ENCODE measurements around the gene SAFB2.

Gene SAFB2

DNA sequence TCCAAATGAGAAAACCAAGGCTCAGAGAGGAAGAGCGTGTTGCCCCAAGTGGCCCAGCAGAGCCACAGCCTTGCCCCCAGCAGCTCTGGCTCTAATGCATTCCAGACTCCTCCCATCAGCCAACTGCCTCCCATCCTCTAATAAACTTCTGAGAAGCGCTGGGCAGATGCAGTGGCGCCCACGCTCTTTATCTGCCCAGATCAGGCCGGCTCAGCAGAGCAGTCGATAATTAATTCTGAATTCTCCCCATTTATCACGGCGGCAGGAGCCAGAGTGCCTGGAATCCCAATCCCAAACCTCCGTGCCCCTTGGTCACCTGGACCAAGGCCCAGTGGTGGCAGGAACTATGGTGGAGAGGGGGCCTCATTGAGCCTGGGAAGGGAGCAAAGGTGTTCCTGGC lies 68.7 kb downstream of the SAFB2 start:
- no peaks in the 10 kb centered on the region for H3K36me3 ChIP-seq (ENCODE audit: control insufficient read depth, insufficient read depth, low read length)
- H3K9ac ChIP-seq: no peak overlapping the region
- no peak overlapping the region for H3K4me3 ChIP-seq (ENCODE audit: low read depth, low read length)
- H3K9me3 ChIP-seq (ENCODE audit: control insufficient read depth, low read length): no peaks in the 10 kb centered on the region
- H3K4me2 ChIP-seq (ENCODE audit: low read length): no peak overlapping the region
- H2AFZ ChIP-seq: no peak overlapping the region
- H3K27ac ChIP-seq: no peak overlapping the region
- H3K79me2 ChIP-seq: no peaks in the 10 kb centered on the region
- TF ChIP-seq, protein P1, sequence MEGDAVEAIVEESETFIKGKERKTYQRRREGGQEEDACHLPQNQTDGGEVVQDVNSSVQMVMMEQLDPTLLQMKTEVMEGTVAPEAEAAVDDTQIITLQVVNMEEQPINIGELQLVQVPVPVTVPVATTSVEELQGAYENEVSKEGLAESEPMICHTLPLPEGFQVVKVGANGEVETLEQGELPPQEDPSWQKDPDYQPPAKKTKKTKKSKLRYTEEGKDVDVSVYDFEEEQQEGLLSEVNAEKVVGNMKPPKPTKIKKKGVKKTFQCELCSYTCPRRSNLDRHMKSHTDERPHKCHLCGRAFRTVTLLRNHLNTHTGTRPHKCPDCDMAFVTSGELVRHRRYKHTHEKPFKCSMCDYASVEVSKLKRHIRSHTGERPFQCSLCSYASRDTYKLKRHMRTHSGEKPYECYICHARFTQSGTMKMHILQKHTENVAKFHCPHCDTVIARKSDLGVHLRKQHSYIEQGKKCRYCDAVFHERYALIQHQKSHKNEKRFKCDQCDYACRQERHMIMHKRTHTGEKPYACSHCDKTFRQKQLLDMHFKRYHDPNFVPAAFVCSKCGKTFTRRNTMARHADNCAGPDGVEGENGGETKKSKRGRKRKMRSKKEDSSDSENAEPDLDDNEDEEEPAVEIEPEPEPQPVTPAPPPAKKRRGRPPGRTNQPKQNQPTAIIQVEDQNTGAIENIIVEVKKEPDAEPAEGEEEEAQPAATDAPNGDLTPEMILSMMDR (IDR thresholded peaks at IDR 0.05): no peak
- no peaks in the 10 kb centered on the region for H3K27me3 ChIP-seq (ENCODE audit: control insufficient read depth, insufficient read depth, low read length)
- no peaks in the 10 kb centered on the region for H3K4me1 ChIP-seq

DNA sequence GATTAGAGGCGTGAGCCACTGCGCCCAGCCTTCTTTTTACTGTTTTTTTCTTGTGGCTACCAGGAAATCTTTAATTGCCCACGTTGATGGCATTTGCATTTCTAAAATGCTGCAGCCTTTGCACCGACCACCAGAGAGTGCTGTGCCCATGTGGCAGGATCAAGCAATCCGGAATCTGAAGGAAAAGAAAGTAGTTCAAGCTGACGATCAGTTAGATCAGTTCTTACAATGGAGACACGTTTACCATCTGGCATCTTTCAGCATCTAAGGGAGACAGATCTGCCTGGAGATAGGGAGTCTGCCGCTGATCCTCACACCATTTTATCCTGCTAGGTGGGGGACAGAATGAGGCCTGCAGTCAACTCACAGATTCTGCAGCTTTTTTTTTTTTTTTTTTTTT lies 74.7 kb downstream of the SAFB2 start:
- Histone ChIP-seq H3K4me2 (ENCODE audit: low read length) (no peak overlapping the region), H3K79me2 (no peaks in the 10 kb centered on the region), H3K9me3 (ENCODE audit: control insufficient read depth, low read length) (no peaks in the 10 kb centered on the region), H3K27me3 (ENCODE audit: control insufficient read depth, insufficient read depth, low read length) (no peaks in the 10 kb centered on the region), H3K36me3 (ENCODE audit: control insufficient read depth, insufficient read depth, low read length) (no peaks in the 10 kb centered on the region), H3K4me3 (ENCODE audit: low read depth, low read length) (no peak overlapping the region), H2AFZ (no peak overlapping the region), H3K4me1 (no peaks in the 10 kb centered on the region), H3K27ac (no peak overlapping the region), H3K9ac (no peak overlapping the region)
- TF ChIP-seq, protein P1 (IDR thresholded peaks at IDR 0.05): peak; percentile 55

DNA sequence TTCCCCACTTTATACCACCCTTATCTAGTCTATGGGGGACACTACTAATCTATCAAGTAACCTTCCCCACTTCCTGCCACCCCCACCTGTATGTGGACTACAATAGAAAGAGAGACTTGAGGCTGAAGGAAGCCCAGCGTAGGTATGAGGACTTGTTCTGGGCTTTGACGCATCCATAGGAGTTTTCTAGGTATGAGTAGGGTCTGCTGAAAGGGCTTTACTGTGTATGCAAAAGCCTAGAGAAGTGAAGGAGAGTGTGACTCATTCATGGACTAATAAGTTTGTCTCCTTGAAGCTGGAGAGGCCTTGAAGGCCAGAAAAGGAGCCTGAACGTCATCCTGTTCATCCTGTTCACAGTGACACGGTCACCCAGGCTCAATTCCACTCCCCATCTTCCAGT lies 76.6 kb downstream of the SAFB2 start:
- H3K79me2 ChIP-seq: no peaks in the 10 kb centered on the region
- no peak overlapping the region for H2AFZ ChIP-seq
- H3K9me3 ChIP-seq (ENCODE audit: control insufficient read depth, low read length): no peaks in the 10 kb centered on the region
- H3K9ac ChIP-seq: no peak overlapping the region
- no peaks in the 10 kb centered on the region for H3K4me1 ChIP-seq
- no peak overlapping the region for H3K4me3 ChIP-seq (ENCODE audit: low read depth, low read length)
- no peak overlapping the region for H3K4me2 ChIP-seq (ENCODE audit: low read length)
- no peaks in the 10 kb centered on the region for H3K36me3 ChIP-seq (ENCODE audit: control insufficient read depth, insufficient read depth, low read length)
- H3K27me3 ChIP-seq (ENCODE audit: control insufficient read depth, insufficient read depth, low read length): no peaks in the 10 kb centered on the region
- TF ChIP-seq, protein P1 (IDR thresholded peaks at IDR 0.05): no peak
- H3K27ac ChIP-seq: no peak overlapping the region

DNA sequence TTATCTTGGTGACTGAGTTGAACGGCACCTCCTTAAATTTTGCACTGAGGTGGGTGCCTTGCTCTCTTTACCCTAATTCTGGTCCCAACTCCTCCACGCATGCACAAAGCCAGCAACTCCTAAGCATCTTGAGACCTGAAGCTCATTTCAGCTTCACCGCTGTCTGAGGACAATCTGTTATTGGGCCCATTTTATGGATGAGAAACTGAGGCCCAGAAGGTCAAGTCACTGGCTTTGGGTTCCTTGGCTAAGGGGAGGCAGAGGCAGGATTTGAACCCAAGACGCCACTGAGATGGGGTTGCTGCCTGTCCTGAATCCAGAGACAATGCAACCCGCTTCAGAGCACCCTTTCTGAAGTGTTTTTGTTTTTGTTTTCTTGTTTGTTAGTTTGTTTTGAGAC lies 77.5 kb downstream of the SAFB2 start:
- H3K9ac ChIP-seq: no peak overlapping the region
- H3K4me1 ChIP-seq: no peaks in the 10 kb centered on the region
- no peaks in the 10 kb centered on the region for H3K36me3 ChIP-seq (ENCODE audit: control insufficient read depth, insufficient read depth, low read length)
- TF ChIP-seq, protein P1 (IDR thresholded peaks at IDR 0.05): no peak
- H2AFZ ChIP-seq: no peak overlapping the region
- no peak overlapping the region for H3K4me2 ChIP-seq (ENCODE audit: low read length)
- H3K9me3 ChIP-seq (ENCODE audit: control insufficient read depth, low read length): no peaks in the 10 kb centered on the region
- no peak overlapping the region for H3K4me3 ChIP-seq (ENCODE audit: low read depth, low read length)
- no peak overlapping the region for H3K27ac ChIP-seq
- no peaks in the 10 kb centered on the region for H3K27me3 ChIP-seq (ENCODE audit: control insufficient read depth, insufficient read depth, low read length)
- no peaks in the 10 kb centered on the region for H3K79me2 ChIP-seq

DNA sequence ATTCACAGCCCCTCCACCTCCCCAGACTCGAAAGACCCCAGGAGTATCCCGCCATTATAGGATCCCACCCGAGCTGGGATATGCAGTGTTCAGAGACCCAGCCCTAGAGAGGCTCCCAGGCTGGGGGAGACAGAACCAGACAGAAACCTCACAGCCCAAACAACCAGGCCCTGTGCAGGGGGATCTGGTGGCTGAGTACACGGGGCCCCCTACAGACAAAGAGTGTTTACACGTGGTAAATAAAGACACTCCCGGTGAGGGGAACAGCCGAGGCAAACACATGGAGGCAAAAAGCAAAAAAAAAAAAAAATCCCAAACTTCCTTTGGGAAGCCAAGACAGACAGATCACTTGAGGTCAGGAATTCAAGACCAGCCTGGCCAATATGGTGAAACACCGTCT lies 79.9 kb downstream of the SAFB2 start:
- Histone ChIP-seq H3K4me1 (no peaks in the 10 kb centered on the region), H3K79me2 (no peaks in the 10 kb centered on the region), H3K4me2 (ENCODE audit: low read length) (no peak overlapping the region), H3K36me3 (ENCODE audit: control insufficient read depth, insufficient read depth, low read length) (no peaks in the 10 kb centered on the region), H3K27ac (no peak overlapping the region), H3K9ac (no peak overlapping the region), H3K4me3 (ENCODE audit: low read depth, low read length) (no peak overlapping the region), H3K9me3 (ENCODE audit: control insufficient read depth, low read length) (no peaks in the 10 kb centered on the region), H3K27me3 (ENCODE audit: control insufficient read depth, insufficient read depth, low read length) (no peaks in the 10 kb centered on the region), H2AFZ (no peak overlapping the region)
- TF ChIP-seq, protein P1 (IDR thresholded peaks at IDR 0.05): no peak
